GM23338 (cell line): ENCODE measurements around the gene TECR.
"Not testable (repeated sequence)": the region's sequence is repeated elsewhere in the genome, so short reads cannot be mapped to it uniquely, and the experiment has no call there.

Source experiments
- CTCF ChIP-seq, 2 experiments: fragments of 200-600 bp in 1 of 2; sonication (generic) in 1 of 2; conservative IDR thresholded peaks; 2 replicates each; pipeline versions ENCODE4 v1.5.1 to v1.6.1; 2016 to 2017; ENCODE audit warnings: antibody characterized with exemption in 2 of 2, low read depth in 2 of 2, mild to moderate bottlenecking in 2 of 2, moderate library complexity in 1 of 2
- EZH2 ChIP-seq: fragments of 200-600 bp; sonication (generic); IDR thresholded peaks from one replicate; pipeline ENCODE4 v1.8.0; 2017; ENCODE audit warnings: antibody characterized with exemption, mild to moderate bottlenecking, low read depth; ENCODE audit not compliant: unreplicated experiment
- POLR2AphosphoS5 ChIP-seq: IDR thresholded peaks from 2 replicates; pipeline ENCODE4 v1.6.1; 2016; ENCODE audit warnings: antibody characterized with exemption, low read depth
- STAT1 ChIP-seq: IDR thresholded peaks from one replicate; pipeline ENCODE4 v1.6.1; 2016; ENCODE audit warnings: antibody characterized with exemption; ENCODE audit not compliant: unreplicated experiment
- ZNF114 ChIP-seq: fragments of 250-450 bp; sonication (Bioruptor Pico); IDR thresholded peaks from 2 replicates; pipeline ENCODE4 v1.5.0; 2020; ENCODE audit warnings: mild to moderate bottlenecking, moderate library complexity
- ZNF331 ChIP-seq: fragments of 250-450 bp; sonication (Bioruptor Pico); IDR thresholded peaks from 2 replicates; pipeline ENCODE4 v1.5.0; 2020; ENCODE audit warnings: low read depth, mild to moderate bottlenecking, moderate library complexity
- TF ChIP-seq, protein P1 (sequence below): fragments of 250-450 bp; sonication (Bioruptor Pico); IDR thresholded peaks from 2 replicates; pipeline ENCODE4 v1.5.0; 2020; ENCODE audit warnings: mild to moderate bottlenecking, moderate library complexity

DNA sequence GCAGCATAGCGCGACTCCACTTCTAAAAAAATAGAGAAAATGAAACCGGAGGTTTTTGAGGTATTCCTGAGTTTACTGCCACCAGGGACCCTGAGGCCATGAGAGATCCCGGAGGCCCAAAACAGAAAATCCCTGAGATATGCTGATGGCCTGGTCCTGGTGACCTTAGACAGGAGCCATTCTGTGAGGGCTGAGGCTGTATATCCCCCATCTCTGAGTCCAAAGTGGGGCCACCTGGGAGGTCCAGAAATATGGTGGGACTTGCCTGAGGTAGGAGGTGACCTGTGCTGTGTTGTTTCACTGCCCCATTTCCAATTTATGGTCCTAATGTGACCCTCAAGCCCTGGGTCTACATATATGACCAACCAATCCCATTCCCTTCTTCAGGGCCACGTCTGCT is 55.0 kb downstream of the TECR start:
- not testable (repeated sequence) for TF ChIP-seq POLR2AphosphoS5; ZNF331; ZNF114 (CRISPR knock-in tag); CTCF (conservative IDR thresholded peaks at IDR 0.05; ENCODE audit: low read depth in 2 of 2); STAT1; EZH2
- TF ChIP-seq, protein P1, sequence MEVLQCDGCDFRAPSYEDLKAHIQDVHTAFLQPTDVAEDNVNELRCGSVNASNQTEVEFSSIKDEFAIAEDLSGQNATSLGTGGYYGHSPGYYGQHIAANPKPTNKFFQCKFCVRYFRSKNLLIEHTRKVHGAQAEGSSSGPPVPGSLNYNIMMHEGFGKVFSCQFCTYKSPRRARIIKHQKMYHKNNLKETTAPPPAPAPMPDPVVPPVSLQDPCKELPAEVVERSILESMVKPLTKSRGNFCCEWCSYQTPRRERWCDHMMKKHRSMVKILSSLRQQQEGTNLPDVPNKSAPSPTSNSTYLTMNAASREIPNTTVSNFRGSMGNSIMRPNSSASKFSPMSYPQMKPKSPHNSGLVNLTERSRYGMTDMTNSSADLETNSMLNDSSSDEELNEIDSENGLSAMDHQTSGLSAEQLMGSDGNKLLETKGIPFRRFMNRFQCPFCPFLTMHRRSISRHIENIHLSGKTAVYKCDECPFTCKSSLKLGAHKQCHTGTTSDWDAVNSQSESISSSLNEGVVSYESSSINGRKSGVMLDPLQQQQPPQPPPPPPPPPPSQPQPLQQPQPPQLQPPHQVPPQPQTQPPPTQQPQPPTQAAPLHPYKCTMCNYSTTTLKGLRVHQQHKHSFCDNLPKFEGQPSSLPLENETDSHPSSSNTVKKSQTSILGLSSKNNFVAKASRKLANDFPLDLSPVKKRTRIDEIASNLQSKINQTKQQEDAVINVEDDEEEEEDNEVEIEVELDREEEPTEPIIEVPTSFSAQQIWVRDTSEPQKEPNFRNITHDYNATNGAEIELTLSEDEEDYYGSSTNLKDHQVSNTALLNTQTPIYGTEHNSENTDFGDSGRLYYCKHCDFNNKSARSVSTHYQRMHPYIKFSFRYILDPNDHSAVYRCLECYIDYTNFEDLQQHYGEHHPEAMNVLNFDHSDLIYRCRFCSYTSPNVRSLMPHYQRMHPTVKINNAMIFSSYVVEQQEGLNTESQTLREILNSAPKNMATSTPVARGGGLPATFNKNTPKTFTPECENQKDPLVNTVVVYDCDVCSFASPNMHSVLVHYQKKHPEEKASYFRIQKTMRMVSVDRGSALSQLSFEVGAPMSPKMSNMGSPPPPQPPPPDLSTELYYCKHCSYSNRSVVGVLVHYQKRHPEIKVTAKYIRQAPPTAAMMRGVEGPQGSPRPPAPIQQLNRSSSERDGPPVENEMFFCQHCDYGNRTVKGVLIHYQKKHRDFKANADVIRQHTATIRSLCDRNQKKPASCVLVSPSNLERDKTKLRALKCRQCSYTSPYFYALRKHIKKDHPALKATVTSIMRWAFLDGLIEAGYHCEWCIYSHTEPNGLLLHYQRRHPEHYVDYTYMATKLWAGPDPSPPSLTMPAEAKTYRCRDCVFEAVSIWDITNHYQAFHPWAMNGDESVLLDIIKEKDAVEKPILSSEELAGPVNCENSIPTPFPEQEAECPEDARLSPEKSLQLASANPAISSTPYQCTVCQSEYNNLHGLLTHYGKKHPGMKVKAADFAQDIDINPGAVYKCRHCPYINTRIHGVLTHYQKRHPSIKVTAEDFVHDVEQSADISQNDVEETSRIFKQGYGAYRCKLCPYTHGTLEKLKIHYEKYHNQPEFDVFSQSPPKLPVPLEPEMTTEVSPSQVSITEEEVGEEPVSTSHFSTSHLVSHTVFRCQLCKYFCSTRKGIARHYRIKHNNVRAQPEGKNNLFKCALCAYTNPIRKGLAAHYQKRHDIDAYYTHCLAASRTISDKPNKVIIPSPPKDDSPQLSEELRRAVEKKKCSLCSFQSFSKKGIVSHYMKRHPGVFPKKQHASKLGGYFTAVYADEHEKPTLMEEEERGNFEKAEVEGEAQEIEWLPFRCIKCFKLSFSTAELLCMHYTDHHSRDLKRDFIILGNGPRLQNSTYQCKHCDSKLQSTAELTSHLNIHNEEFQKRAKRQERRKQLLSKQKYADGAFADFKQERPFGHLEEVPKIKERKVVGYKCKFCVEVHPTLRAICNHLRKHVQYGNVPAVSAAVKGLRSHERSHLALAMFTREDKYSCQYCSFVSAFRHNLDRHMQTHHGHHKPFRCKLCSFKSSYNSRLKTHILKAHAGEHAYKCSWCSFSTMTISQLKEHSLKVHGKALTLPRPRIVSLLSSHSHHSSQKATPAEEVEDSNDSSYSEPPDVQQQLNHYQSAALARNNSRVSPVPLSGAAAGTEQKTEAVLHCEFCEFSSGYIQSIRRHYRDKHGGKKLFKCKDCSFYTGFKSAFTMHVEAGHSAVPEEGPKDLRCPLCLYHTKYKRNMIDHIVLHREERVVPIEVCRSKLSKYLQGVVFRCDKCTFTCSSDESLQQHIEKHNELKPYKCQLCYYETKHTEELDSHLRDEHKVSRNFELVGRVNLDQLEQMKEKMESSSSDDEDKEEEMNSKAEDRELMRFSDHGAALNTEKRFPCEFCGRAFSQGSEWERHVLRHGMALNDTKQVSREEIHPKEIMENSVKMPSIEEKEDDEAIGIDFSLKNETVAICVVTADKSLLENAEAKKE (CRISPR knock-in tag) = not testable (repeated sequence)
